GM12891 (cell line): ENCODE data around the gene ZFYVE19.

Experiments
- DNase-seq: peaks from one replicate; pipeline ENCODE4 v3.0.0; 2011; ENCODE audit warnings: low spot score; ENCODE audit not compliant: insufficient read length
- FAIRE-seq: peaks from 2 replicates; lab custom pipeline; 2011; peaks lifted over from hg19 to GRCh38; lab: Jason Lieb, UNC
- PAX5 ChIP-seq: IDR thresholded peaks from 2 replicates; pipeline ENCODE4 v1.6.1; 2011; ENCODE audit warnings: low read length, moderate library complexity, mild to moderate bottlenecking; ENCODE audit not compliant: insufficient read depth, severe bottlenecking
- POLR2A ChIP-seq: IDR thresholded peaks from 2 replicates; pipeline ENCODE4 v1.6.1; 2011; ENCODE audit warnings: low read depth, low read length, control low read depth
- POLR2AphosphoS5 ChIP-seq: IDR thresholded peaks from 2 replicates; pipeline ENCODE4 v1.6.1; 2011; ENCODE audit warnings: low read depth, low read length, control low read depth
- POU2F2 ChIP-seq: IDR thresholded peaks from 2 replicates; pipeline ENCODE4 v1.6.1; 2011; ENCODE audit warnings: low read depth, mild to moderate bottlenecking, control low read depth, low read length, moderate library complexity
- SPI1 ChIP-seq: IDR thresholded peaks from 2 replicates; pipeline ENCODE4 v1.6.1; 2011; ENCODE audit warnings: low read depth, low read length, control low read depth
- TAF1 ChIP-seq: IDR thresholded peaks from 2 replicates; pipeline ENCODE4 v1.6.1; 2011; ENCODE audit warnings: low read depth, low read length, control low read depth

ZFYVE19 gene

DNA sequence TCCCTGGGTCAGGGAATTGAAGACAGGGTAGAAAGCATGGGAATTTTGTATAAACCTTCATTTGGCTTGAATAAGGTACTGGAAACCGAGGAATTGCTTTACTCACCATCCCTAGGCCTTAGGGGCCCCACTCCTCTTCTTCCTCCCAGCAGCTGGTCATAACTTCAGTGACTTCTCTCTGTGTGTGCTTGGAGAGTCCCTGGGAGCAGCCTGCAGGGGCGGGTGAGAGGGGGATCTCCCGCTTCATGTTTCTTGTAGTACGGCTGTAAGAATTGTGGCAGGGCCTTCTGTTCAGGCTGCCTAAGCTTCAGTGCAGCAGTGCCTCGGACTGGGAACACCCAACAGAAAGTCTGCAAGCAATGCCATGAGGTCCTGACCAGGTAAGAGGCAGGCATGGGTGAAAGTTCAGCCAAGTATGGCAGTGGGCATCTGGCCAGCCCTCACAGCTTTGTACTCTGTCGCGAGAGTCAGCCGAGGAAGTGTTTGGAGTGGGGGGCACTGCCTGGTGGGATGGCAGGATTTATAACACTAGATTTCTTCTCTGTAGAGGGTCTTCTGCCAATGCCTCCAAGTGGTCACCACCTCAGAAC lies 2.1 kb downstream of the ZFYVE19 start:
- TF ChIP-seq SPI1 = no peak
- no peak for TF ChIP-seq PAX5
- no peak for TF ChIP-seq POLR2AphosphoS5
- no peak for TF ChIP-seq POLR2A
- TF ChIP-seq TAF1 = no peak
- no peak for TF ChIP-seq POU2F2
- FAIRE-seq = no peak
- DNase-seq = no peak

DNA sequence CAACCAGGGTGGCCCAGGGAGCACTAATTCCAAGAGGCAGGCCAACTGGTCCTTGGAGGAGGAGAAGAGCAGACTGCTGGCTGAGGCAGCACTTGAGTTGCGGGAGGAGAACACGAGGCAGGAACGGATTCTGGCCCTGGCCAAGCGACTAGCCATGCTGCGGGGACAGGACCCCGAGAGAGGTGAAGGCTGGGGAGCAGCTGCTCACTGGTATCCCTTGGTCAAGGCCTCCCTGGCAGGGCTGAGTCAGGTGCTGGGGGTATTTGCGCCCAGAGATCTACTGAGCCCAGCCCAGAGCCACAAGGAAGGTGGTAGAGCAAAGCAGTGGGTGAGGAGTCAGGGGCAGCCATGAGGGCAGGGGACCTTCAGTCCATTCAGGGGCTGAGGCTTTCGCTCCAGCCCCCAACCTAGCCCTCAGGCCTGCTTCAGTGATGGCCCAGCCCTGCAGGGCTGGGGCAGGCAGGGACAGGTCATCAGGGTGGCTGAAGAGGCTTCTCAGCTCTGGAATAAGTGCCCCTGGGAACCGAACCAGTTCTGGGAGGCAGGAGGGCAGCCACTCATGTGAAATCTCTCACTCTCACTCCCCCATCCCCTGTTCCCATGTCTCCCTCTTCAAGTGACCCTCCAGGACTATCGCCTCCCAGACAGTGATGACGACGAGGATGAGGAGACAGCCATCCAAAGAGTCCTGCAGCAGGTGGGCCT lies 6.0 kb downstream of the ZFYVE19 start:
- no peak for DNase-seq
- TF ChIP-seq POU2F2 (no peak), SPI1 (no peak), POLR2A (no peak), TAF1 (no peak), PAX5 (no peak), POLR2AphosphoS5 (no peak)
- FAIRE-seq = no peak

DNA sequence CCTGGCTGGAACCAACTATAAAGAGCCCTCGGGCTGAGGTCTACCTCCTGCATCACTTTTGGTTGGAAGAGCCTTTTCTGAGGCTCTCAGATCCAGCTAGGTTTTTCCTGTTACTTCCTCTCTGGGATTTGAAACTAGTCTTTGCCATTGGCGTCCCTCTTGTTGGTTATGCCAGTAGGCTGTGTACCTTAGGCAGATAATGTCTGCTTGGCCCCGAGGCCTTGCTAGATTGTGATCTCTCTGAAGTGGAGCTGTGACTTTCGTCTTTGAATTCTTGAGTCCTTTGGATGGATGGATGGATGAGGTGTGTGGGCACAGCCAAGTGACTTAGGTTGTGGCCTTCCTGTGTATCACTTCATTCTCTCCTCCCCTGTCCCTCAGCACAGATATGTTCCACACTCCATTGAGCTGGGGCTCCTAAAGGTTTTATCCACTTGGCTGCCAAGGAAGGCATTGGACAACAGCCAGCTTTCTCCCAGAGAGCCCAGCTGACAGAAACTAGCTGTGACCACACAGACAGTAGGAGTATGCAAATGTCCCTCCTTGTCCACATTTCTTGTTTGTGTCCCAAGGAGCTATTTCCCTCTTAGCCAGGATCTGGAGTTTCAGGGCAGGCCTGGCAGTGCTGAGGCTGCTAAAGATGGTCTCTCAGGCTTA lies 8.3 kb downstream of the ZFYVE19 start:
- FAIRE-seq (no peak), DNase-seq (no peak)
- no peak for TF ChIP-seq SPI1
- TF ChIP-seq TAF1 = no peak
- no peak for TF ChIP-seq POU2F2
- no peak for TF ChIP-seq POLR2A
- TF ChIP-seq POLR2AphosphoS5 = no peak
- no peak for TF ChIP-seq PAX5

DNA sequence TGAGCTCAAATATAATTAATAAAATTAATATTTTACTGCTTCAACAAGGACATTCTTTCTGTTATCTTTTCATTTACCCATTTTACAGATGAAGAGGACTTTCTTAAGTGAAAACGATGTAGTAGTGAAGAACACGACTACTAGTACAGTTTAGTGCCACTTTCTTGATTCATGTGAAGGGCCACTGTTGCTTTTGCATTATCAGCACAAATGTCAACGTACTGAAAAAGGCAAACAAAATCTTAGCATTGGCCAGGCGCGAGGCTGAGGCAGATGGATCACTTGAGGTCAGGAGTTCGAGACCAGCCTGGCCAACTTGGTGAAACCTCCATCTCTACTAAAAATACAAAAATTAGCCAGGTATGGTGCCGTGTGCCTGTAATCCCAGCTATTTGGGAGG lies 12.2 kb downstream of the ZFYVE19 start:
- DNase-seq (no peak), FAIRE-seq (no peak)

DNA sequence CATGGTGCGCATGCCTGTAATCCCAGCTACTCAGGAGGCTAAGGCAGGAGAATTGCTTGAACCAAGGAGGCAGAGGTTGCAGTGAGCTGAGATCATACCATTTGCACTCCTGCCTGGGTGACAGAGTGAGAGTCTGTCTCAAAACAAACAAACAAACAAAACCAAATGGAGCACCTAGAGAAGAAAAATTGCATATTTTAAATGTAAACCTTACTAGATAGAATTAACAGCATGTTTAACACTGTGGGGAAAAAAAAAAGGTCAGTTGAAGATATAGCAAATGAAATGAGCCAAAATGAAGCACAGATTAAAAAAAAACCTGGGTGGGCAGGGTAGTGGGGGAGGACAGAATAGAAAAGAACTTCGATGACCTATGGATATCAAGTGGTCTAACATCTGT lies 14.3 kb downstream of the ZFYVE19 start:
- TF ChIP-seq TAF1 = no peak
- TF ChIP-seq SPI1 = no peak
- TF ChIP-seq POLR2A = no peak
- TF ChIP-seq PAX5 = no peak
- TF ChIP-seq POLR2AphosphoS5 = no peak
- no peak for TF ChIP-seq POU2F2
- FAIRE-seq (no peak), DNase-seq (no peak)

More for the DNA sequence above, 12.2 kb downstream of the ZFYVE19 start:
- TF ChIP-seq POLR2A = no peak
- TF ChIP-seq TAF1 = no peak
- no peak for TF ChIP-seq POU2F2
- TF ChIP-seq SPI1 = no peak
- TF ChIP-seq POLR2AphosphoS5 = no peak

DNA sequence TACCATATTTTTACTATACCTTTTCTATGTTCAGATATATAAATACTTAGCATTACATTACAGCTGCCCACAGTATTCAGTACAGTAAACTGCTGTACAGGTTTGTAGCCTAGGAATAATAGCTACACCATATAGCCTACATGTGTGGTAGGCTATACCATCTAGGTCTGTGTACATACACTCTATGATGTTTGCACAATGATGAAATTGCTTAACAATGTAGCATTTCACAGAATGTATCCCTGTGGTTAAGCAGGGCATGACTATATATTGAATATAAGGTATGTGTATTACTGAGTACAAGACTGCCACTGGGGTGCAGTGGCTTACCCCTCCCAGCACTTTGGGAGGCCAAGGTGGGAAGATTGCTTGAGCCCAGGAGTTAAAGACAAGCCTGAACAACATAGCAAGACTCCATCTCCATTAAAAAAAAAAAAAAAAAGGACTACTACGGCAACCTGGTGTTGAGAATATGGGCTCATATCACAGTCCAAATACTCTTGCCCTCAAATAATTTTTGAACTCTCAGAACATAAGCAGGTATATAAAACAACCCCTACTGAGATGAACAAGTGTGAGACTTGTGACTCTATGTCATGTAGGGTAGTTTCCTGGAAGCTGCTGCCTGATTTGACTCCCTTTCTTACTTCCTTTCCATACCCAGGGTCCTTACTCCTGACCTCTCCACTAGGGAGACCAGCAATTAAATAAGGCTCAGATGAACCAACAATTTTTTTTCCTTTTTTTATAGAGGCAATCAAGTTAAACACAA lies 16.9 kb downstream of the ZFYVE19 start:
- no peak for TF ChIP-seq POLR2AphosphoS5
- TF ChIP-seq TAF1 = no peak
- no peak for TF ChIP-seq SPI1
- TF ChIP-seq PAX5 = no peak
- no peak for TF ChIP-seq POLR2A
- TF ChIP-seq POU2F2 = no peak
- FAIRE-seq (no peak), DNase-seq (no peak)

DNA sequence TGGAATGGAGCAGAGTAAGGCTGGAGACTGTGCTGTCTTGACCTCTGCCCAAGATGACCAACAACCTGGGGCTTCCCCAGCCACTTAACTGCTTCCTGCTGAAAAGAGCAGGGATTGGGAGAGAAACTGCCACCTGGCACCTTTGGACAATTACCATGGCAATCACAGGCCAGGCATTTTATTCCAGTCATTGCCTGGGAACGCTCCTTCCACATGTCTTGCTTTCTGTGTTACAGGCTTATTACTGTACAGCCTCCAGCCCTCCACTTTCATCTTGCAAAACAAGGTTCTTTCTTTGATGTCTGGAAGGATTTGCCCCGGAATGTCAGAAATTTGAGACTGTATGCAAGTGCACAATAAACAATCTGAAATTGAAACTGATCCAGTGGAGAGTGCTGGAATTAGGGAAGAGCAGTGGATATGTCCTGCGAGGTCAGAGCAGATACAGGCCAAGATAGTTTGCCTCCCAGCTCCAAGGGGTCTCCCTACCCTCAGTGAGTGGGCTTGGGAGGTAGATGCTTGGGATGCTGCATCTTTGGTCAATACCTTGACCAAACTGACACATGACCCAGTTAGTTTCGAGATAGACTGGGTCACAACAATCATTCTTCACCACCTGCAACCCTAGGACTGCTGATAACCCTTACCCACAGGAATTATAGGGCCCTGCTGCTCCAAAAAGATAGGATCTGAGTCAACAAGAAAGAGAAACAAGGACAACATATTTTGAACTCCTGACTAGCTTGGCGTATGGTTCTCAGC lies 19.0 kb downstream of the ZFYVE19 start:
- no peak for TF ChIP-seq POLR2AphosphoS5
- no peak for TF ChIP-seq PAX5
- TF ChIP-seq POLR2A = no peak
- no peak for TF ChIP-seq TAF1
- TF ChIP-seq POU2F2 = no peak
- no peak for TF ChIP-seq SPI1
- FAIRE-seq (no peak), DNase-seq (no peak)

DNA sequence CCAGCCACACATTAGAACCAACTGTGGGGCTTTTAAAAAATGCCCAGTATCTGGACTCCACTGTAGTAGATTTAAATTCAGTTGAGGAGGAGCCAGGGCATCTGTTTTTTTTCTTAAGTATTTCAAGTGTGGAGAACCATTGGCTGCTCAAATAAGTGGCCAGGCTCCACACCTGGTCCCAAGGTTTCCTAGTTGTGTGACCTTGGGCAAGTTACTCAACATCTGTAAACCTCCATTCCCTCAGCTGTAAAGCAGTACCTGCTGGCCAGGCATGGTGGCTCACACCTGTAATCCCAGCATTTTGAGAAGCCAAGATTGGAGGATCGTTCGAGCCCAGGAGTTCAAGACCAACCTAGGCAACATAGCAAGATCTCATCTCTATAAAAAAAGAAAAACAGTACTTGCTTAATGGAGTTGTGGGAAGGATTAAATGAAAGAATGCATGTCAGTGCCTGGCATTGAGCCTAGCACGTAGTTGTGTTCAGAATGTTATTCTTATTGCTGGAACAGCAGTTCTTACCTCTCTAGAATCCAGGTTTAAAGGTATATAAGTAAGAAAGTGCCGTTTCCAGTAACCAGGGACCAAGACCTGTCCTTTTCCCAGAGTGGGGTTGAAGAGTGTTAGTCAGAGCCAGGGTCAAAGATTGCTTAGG lies 19.7 kb downstream of the ZFYVE19 start:
- TF ChIP-seq POLR2AphosphoS5 (no peak), POU2F2 (no peak), PAX5 (no peak), SPI1 (no peak), TAF1 (no peak), POLR2A (no peak)
- FAIRE-seq (no peak), DNase-seq (no peak)
